ENCODE results near the gene SLX4IP.

- no peak for TF ChIP-seq TSHZ1 (tag by site-specific recombination; IDR thresholded peaks at IDR 0.05; ENCODE audit: borderline replicate concordance)
- no peak for TF ChIP-seq ZBTB7A (tag by site-specific recombination; IDR thresholded peaks at IDR 0.05; ENCODE audit: low read depth)
Observed at GRCh38 chr20:10472871-10473270, 37.8 kb downstream of the SLX4IP start.

Data from HEK293 (cell line).